ENCODE data around the gene LEFTY2.

DNA sequence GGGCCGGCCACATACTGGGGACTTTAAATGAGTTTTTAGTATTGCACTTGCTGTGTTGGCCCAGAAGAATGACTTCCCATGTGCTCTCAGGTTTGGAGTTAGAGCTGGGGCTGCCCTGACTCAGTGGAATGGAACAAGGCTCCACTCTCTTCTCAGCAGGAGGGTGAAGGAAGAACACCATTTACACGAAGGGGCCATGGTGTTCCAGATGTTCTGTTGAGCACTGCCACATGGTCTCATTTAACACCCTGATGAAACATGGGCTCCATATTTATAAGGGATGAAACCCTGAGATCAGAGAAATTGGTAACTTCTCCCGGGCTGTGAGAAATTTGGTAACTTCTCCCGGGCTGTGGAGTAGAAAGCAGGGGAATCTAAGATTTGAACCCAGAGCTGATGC lies 22.7 kb downstream of the LEFTY2 start:
- TF ChIP-seq, protein P1, sequence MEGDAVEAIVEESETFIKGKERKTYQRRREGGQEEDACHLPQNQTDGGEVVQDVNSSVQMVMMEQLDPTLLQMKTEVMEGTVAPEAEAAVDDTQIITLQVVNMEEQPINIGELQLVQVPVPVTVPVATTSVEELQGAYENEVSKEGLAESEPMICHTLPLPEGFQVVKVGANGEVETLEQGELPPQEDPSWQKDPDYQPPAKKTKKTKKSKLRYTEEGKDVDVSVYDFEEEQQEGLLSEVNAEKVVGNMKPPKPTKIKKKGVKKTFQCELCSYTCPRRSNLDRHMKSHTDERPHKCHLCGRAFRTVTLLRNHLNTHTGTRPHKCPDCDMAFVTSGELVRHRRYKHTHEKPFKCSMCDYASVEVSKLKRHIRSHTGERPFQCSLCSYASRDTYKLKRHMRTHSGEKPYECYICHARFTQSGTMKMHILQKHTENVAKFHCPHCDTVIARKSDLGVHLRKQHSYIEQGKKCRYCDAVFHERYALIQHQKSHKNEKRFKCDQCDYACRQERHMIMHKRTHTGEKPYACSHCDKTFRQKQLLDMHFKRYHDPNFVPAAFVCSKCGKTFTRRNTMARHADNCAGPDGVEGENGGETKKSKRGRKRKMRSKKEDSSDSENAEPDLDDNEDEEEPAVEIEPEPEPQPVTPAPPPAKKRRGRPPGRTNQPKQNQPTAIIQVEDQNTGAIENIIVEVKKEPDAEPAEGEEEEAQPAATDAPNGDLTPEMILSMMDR (IDR thresholded peaks at IDR 0.05) = no peak
- no peak for TF ChIP-seq POLR2A (IDR thresholded peaks at IDR 0.05)
